Peyer's patch (tissue), 4 donors: ENCODE measurements around the gene NDUFS4.

Source experiments
- CTCF ChIP-seq, 6 experiments: fragments of 450-650 bp in 4 of 6; fragments of 200-600 bp in 2 of 6; sonication (generic) in 1 of 6; IDR thresholded peaks; one replicate each; pipeline ENCODE4 v1.5.1; 2017 to 2019; ENCODE audit warnings: antibody characterized with exemption in 6 of 6, mild to moderate bottlenecking in 3 of 6, moderate library complexity in 1 of 6
- POLR2A ChIP-seq, 2 donors: fragments of 450-650 bp; IDR thresholded peaks; one replicate each; pipeline ENCODE4 v1.5.1; 2017; ENCODE audit warnings: antibody characterized with exemption in 2 of 2, mild to moderate bottlenecking in 2 of 2, moderate library complexity in 2 of 2

- TF ChIP-seq CTCF (IDR thresholded peaks at IDR 0.05) (no peak), POLR2A (IDR thresholded peaks at IDR 0.05) (no peak)
Measured at GRCh38 chr5:53541859-53542258, 18.6 kb upstream of the NDUFS4 start.
